Gastroesophageal sphincter (tissue), 4 donors: Measurements from ENCODE around the gene COTL1. TPM values are rescaled to one million over a fixed set of nuclear protein-coding genes. Genes with fewer than 3 reads are reported as not detected.

Experiments
- ATAC-seq: fragments of 150-250 bp; one replicate; pipeline ENCODE4 v1.9.1; 2016; ENCODE audit warnings: mild to moderate bottlenecking, moderate library complexity
- H3K27ac ChIP-seq, 4 donors: fragments of 200-600 bp; sonication (generic) in 3 of 4; 1 replicate in 3 of 4; 2 replicates in 1 of 4; pipeline ENCODE4 v1.5.1; 2016 to 2019
- H3K27me3 ChIP-seq: fragments of 200-600 bp; sonication (generic); one replicate; pipeline ENCODE4 v1.5.1; 2019
- H3K36me3 ChIP-seq, 2 donors: fragments of 200-600 bp; sonication (generic); one replicate each; pipeline ENCODE4 v1.5.1; 2019; ENCODE audit warnings: control low read depth in 1 of 2
- H3K4me1 ChIP-seq, 3 donors: fragments of 200-600 bp; sonication (generic); 1 replicate in 2 of 3; 2 replicates in 1 of 3; pipeline ENCODE4 v1.5.1; 2016 to 2019; ENCODE audit warnings: control low read depth in 2 of 3
- H3K4me3 ChIP-seq, 2 donors: fragments of 200-600 bp; sonication (generic); one replicate each; pipeline ENCODE4 v1.5.1; 2019; ENCODE audit warnings: mild to moderate bottlenecking in 1 of 2, moderate library complexity in 1 of 2
- H3K9me3 ChIP-seq, 3 donors: fragments of 200-600 bp; sonication (generic); one replicate each; pipeline ENCODE4 v1.5.1; 2017 to 2019; ENCODE audit warnings: control low read depth in 2 of 3
- EP300 ChIP-seq: sonication (generic); formaldehyde crosslinking; IDR thresholded peaks from one replicate; pipeline ENCODE4 v1.6.1; 2017; ENCODE audit warnings: antibody characterized with exemption, mild to moderate bottlenecking
- POLR2A ChIP-seq, 2 donors: fragments of 450-650 bp; IDR thresholded peaks; one replicate each; pipeline ENCODE4 v1.6.1; 2017; ENCODE audit warnings: antibody characterized with exemption in 2 of 2, mild to moderate bottlenecking in 2 of 2, moderate library complexity in 1 of 2
- POLR2AphosphoS5 ChIP-seq: sonication (generic); formaldehyde crosslinking; IDR thresholded peaks from one replicate; pipeline ENCODE4 v1.6.1; 2017; ENCODE audit warnings: antibody characterized with exemption
- WGBS, 2 donors: methylation state at CpG; one replicate each; pipeline ENCODE4 v1.1.5; 2018; ENCODE audit warnings: low coverage in 1 of 2; 5-methylcytosine and 5-hydroxymethylcytosine counted together
- total RNA-seq, 4 donors: library from RNA; depleted of rRNA; stranded (reverse); fragments of >200 nt; gene quantifications; one replicate each; pipeline ENCODE4 v1.1.0, GENCODE V29; 2016
- TF ChIP-seq, protein P1 (sequence below), 4 experiments: fragments of 200-600 bp in 2 of 4; fragments of 450-650 bp in 2 of 4; sonication (generic) in 1 of 4; IDR thresholded peaks; one replicate each; pipeline ENCODE4 v1.5.1; 2017 to 2019; ENCODE audit warnings: antibody characterized with exemption in 4 of 4, mild to moderate bottlenecking in 2 of 4, moderate library complexity in 2 of 4

The COTL1 gene
- total RNA-seq, 4 donors from 2014 or later, result 13.1 to 46.2 (median 37.3) TPM

DNA sequence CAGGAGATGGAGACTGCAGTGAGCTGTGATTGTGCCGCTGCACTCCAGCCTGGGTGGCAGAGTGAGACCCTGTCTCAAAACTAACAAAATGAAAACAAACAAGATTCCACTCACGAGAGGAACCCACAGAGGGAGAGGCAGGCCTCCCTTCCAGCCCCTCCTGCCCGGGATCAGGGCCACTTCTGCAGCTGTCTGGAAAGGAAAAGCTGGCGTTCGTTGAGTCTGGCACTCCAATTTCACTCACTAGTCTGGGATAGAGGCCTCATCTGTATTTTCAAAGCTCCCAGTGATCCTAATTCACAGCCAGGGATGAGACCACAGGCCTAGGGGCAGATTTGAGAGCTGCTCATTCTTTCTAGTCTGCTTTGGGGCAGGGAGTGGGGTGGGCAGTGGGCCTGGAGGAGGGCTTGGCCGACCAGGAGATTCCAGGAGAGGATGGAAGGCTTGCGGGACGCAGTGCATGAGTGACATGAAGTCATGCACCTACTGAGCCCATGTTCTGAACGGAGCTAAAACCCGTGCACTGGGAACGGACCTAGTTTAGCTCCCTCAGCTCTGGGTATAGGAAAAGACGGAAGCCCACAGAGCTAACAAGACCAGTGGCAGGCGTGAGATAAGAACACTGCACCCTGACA lies 54.0 kb downstream of the COTL1 start:
- Histone ChIP-seq H3K36me3 (peaks cover 0 to 19% of the 10 kb centered on the region in 2 donors), H3K4me3 (no peak overlapping the region), H3K27me3 (peaks cover 9% of the 10 kb centered on the region), H3K9me3 (no peaks in the 10 kb centered on the region), H3K27ac (no peak overlapping the region), H3K4me1 (no peaks in the 10 kb centered on the region)
- ATAC-seq, result no peak
- no peak for TF ChIP-seq POLR2AphosphoS5
- TF ChIP-seq, protein P1, sequence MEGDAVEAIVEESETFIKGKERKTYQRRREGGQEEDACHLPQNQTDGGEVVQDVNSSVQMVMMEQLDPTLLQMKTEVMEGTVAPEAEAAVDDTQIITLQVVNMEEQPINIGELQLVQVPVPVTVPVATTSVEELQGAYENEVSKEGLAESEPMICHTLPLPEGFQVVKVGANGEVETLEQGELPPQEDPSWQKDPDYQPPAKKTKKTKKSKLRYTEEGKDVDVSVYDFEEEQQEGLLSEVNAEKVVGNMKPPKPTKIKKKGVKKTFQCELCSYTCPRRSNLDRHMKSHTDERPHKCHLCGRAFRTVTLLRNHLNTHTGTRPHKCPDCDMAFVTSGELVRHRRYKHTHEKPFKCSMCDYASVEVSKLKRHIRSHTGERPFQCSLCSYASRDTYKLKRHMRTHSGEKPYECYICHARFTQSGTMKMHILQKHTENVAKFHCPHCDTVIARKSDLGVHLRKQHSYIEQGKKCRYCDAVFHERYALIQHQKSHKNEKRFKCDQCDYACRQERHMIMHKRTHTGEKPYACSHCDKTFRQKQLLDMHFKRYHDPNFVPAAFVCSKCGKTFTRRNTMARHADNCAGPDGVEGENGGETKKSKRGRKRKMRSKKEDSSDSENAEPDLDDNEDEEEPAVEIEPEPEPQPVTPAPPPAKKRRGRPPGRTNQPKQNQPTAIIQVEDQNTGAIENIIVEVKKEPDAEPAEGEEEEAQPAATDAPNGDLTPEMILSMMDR (IDR thresholded peaks at IDR 0.05), result no peak
- 50 to 75% methylated on average over 2 to 10 of the region's 13 CpGs for WGBS, 2 donors

DNA sequence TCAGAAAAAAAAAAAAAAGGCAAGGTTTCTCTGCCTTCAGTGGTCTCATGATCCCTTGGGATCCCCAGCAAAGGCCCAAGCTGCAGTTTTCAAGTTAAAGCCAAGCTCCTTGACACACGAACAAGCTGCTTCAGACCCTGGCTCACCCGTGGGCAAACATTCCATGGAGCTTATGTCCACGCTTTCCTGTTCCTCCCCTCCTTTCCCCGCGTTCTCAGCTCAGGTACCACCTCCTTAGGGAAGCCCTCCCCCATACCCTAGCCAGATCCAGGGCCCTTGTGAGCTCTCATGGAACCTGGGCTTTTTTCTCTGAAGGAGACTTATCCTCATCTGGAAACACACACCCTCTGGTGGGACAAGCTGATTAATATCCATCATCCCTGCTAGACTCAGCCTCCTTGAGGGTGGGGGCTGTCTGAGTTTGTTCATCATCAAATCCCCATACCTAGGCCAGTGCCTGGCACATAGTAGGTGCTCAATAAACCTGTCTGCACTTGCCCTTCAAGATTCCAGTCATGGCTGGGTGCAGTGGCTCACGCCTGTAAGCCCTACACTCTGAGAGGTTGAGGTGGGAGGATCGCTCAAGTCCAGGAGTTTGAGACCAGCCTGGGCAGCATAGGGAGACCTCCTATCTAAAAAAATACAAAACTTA lies 54.7 kb downstream of the COTL1 start:
- H3K4me1 ChIP-seq, result no peaks in the 10 kb centered on the region
- peaks cover 10% of the 10 kb centered on the region for H3K27me3 ChIP-seq
- no peaks in the 10 kb centered on the region for H3K9me3 ChIP-seq
- peaks cover 0 to 19% of the 10 kb centered on the region in 2 donors for H3K36me3 ChIP-seq
- H3K27ac ChIP-seq, result no peak overlapping the region
- ATAC-seq, result no peak
- WGBS, 2 donors, result 74 to 78% methylated on average over 5 of the region's 7 CpGs
- no peak overlapping the region for H3K4me3 ChIP-seq
- TF ChIP-seq, protein P1 (IDR thresholded peaks at IDR 0.05), result no peak
- TF ChIP-seq POLR2A (IDR thresholded peaks at IDR 0.05), result no peak
- no peak for TF ChIP-seq EP300
- TF ChIP-seq POLR2AphosphoS5, result no peak

DNA sequence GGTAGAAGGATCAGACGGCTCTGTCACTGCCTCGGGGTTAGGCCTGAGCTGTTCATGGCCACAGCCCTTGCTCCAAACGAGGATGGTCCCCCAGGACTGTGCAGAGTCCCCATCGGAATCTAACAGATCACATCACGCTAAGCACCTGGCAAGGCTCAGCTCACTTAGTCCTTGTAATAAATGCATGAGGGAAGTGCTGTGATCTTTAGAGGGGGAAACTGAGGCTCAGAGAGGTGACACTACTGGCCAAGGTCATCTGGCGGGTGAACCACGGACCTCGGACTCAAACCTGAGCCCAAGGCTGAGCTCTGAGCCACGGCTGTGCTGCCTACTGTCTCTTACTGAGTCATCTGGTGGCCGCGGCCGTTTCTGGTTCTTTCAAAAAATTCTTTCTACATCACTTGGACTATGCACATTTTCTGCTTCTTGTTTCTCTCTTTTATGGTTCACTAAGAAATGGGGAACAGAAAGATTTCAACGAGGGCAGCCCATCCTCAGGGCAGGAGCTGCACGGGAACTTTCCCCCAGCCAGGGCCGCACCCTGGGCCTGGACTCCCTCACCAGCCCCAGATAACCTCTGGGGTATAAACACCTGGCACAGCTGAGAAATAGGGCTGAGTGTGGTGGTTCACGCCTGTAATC lies 55.6 kb downstream of the COTL1 start:
- Histone ChIP-seq H3K27me3 (peaks cover 15% of the 10 kb centered on the region), H3K4me1 (no peaks in the 10 kb centered on the region), H3K36me3 (peaks cover 0 to 19% of the 10 kb centered on the region in 2 donors), H3K4me3 (no peak overlapping the region), H3K27ac (no peak overlapping the region), H3K9me3 (no peaks in the 10 kb centered on the region)
- TF ChIP-seq, protein P1 (IDR thresholded peaks at IDR 0.05), result no peak
- TF ChIP-seq POLR2AphosphoS5 (no peak), POLR2A (IDR thresholded peaks at IDR 0.05) (no peak), EP300 (no peak)
- ATAC-seq, result no peak
- 82 to 85% methylated on average over 5 to 9 of the region's 16 CpGs for WGBS, 2 donors

DNA sequence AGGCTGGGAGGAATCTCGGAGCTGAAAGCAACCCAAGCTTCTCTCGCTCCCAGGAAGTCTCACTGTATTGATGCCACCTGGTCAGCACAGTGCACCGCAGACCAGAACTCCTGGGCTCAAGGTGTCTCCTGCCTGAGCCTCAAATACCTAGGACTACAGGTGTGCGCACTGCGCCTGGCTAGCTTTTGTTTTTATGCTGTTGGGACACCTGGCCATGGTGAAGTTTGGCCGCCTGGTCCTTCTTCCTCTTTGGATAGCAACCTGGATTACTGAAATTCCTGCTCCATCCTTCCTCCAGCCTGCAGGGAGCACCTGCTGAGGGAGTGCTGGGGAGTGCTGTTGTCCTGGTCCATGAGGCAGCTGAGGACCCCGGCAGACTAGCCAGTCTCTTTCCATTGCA lies 56.6 kb downstream of the COTL1 start:
- 73 to 93% methylated on average over 3 to 6 of the region's 7 CpGs for WGBS, 2 donors
- no peak overlapping the region for H3K27ac ChIP-seq

More for the DNA sequence above, 56.6 kb downstream of the COTL1 start:
- Histone ChIP-seq H3K9me3 (no peaks in the 10 kb centered on the region), H3K36me3 (peaks cover 0 to 17% of the 10 kb centered on the region in 2 donors), H3K4me3 (no peak overlapping the region), H3K27me3 (peaks cover 18% of the 10 kb centered on the region), H3K4me1 (no peaks in the 10 kb centered on the region)
- ATAC-seq, result no peak
- TF ChIP-seq, protein P1 (IDR thresholded peaks at IDR 0.05), result no peak
- TF ChIP-seq POLR2A (IDR thresholded peaks at IDR 0.05), result no peak
- no peak for TF ChIP-seq POLR2AphosphoS5
- TF ChIP-seq EP300, result no peak
